ENCODE results near the gene CBL.

Gene CBL

GRCh38 chr11:119290894-119291497 is 84.9 kb downstream of the CBL start:
- Histone ChIP-seq H3K27ac (no peak overlapping the region), H3K4me3 (no peak overlapping the region)
- no peak for TF ChIP-seq CTCF (IDR thresholded peaks at IDR 0.05)
- no peak for DNase-seq (ENCODE audit: low spot score)

GRCh38 chr11:119293461-119293860 is 87.3 kb downstream of the CBL start:
- no peak for DNase-seq (ENCODE audit: low spot score)
- no peak overlapping the region for H3K4me3 ChIP-seq
- H3K27ac ChIP-seq: no peak overlapping the region
- no peak for TF ChIP-seq CTCF (IDR thresholded peaks at IDR 0.05)

DNA sequence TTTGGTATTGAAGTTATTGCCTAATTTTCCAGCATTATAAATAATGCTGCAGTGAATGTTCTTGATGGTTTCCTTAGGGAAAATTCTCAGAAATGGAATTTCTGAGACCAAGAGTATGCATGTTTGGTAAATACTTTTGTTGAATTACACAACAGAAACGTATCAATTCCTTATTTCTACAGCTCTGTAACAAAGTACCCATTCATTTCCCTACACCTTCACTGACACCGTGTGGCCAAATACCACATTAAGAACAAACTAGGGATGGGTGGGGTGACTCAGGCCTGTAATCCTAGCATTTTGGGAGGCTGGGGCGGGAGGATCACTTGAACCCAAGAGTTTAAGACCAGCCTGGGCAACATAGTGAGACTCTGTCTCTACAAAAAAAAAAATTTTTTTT is 89.0 kb downstream of the CBL start:
- peak; percentile 29 for DNase-seq (ENCODE audit: low spot score)
- Histone ChIP-seq H3K4me3 (no peak overlapping the region), H3K27ac (no peak overlapping the region)
- no peak for TF ChIP-seq CTCF (IDR thresholded peaks at IDR 0.05)

- Histone ChIP-seq H3K4me3 (no peak overlapping the region), H3K27ac (no peak overlapping the region)
- DNase-seq (ENCODE audit: low spot score): no peak
- TF ChIP-seq CTCF (IDR thresholded peaks at IDR 0.05): no peak
Measured at GRCh38 chr11:119297938-119298337, 91.8 kb downstream of the CBL start.

- H3K27ac ChIP-seq: no peak overlapping the region
- DNase-seq (ENCODE audit: low spot score): no peak
Measured at GRCh38 chr11:119298726-119299125, 92.6 kb downstream of the CBL start.

DNA sequence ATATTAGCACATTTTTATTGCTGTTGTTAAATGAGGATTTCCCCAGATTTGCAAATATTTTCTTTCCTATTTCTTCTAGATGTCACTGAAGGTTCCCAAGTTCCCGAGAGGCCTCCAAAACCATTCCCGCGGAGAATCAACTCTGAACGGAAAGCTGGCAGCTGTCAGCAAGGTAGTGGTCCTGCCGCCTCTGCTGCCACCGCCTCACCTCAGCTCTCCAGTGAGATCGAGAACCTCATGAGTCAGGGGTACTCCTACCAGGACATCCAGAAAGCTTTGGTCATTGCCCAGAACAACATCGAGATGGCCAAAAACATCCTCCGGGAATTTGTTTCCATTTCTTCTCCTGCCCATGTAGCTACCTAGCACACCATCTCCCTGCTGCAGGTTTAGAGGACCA is 93.3 kb downstream of the CBL start:
- Histone ChIP-seq H3K4me3 (no peak overlapping the region), H3K27ac (no peak overlapping the region)
- DNase-seq (ENCODE audit: low spot score): peak; percentile 55
- TF ChIP-seq CTCF (IDR thresholded peaks at IDR 0.05): no peak

More at GRCh38 chr11:119298726-119299125, 92.6 kb downstream of the CBL start:
- H3K4me3 ChIP-seq: no peak overlapping the region
- TF ChIP-seq CTCF (IDR thresholded peaks at IDR 0.05): no peak

DNA sequence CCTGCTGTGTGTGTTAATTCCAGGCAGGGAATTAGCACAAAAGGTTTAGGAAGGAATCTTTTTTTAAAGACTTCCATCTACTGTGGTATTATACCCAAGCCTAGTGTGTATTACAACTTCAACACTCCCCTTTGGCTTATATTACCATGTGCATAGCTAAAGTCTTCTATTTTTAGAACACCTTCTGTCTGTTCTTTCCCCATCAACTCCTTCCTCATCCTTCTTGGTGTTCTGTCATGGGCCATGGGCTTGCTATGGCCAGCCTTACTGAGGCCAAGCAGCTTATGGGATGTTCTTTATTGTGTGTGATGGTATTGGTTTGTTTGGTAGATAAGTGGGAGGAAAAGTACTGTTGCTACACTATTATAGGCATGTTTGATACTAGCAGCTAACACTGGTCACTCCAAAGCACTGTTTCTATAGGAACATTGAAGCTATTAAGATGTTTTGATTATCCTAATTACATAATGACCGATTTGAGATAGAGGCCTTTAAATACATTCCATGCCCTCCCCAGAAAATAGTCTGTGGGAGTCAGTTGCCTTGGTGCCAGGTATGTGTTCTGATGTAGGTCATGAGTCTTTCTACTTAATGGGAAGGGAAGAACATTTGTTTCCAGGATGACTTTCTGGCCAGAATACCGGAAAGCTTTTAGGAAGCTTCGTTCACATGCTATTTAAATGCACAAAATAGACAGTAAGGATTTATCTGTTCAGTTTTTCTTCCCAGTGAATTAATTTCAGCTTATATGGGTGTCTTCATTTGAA is 94.2 kb downstream of the CBL start:
- Histone ChIP-seq H3K27ac (no peak overlapping the region), H3K4me3 (no peak overlapping the region)
- DNase-seq (ENCODE audit: low spot score): peak; percentile 35
- no peak for TF ChIP-seq CTCF (IDR thresholded peaks at IDR 0.05)

All from coronary artery (tissue), 2 donors.